HepG2 (cell line): ENCODE data around the gene KMT2D. TPM values are rescaled to one million over a fixed set of nuclear protein-coding genes. Genes with fewer than 3 reads are reported as not detected.
A peak's percentile ranks its signal among the peaks of the same experiment; 100 is the strongest.

Experiments
- ATAC-seq: fragments of 200-7000 bp; cut with Tn5 transposase; 3 replicates; pipeline ENCODE4 v1.9.1; 2020; ENCODE audit warnings: mild to moderate bottlenecking, moderate library complexity
- BruUV-seq: library from RNA; stranded (reverse); fragments of 400-500 nt; replicated peaks from 2 replicates; lab custom pipeline; 2021; lab: Mats Ljungman, UMichigan
- CTCF ChIA-PET: fragments of 300-600 bp; formaldehyde crosslinking; extraction: SDS; loops from one replicate; lab custom pipeline; 2021; ENCODE audit warnings: low total read pairs, inconsistent platforms, low intra/inter-chr PET ratio; lab: Yijun Ruan, JAX
- POLR2A ChIA-PET: fragments of 350-600 bp; sonication (Branson Sonifier 250); formaldehyde crosslinking; loops from one replicate; lab custom pipeline; 2020; ENCODE audit warnings: antibody characterized with exemption, inconsistent platforms; lab: Yijun Ruan, JAX
- DNase-seq: peaks from one replicate; pipeline ENCODE4 v3.0.0-alpha.2; 2015; ENCODE audit warnings: low spot score
- FAIRE-seq: peaks from 3 replicates; lab custom pipeline; 2011; peaks lifted over from hg19 to GRCh38; lab: Jason Lieb, UNC
- H2AFZ ChIP-seq: one replicate; pipeline ENCODE4 v1.6.1; 2011; ENCODE audit warnings: low read length, inconsistent platforms
- H3K27ac ChIP-seq: fragments of 300-600 bp; 3 replicates; pipeline ENCODE4 v1.8.0; 2011; ENCODE audit warnings: mixed run types, mild to moderate bottlenecking, mixed read lengths, low read length, inconsistent platforms; ENCODE audit not compliant: insufficient read depth; ENCODE audit errors: extremely low read length
- H3K27me3 ChIP-seq, 2 experiments: fragments of 200-600 bp in 1 of 2; 2 replicates in 1 of 2; 3 replicates in 1 of 2; pipeline versions ENCODE4 v1.6.0 to v1.8.0; 2011; ENCODE audit warnings: low read length in 2 of 2, mild to moderate bottlenecking in 2 of 2, moderate library complexity in 2 of 2, inconsistent platforms in 1 of 2; ENCODE audit not compliant: insufficient read depth in 2 of 2, control insufficient read depth in 1 of 2
- H3K36me3 ChIP-seq, 2 experiments: fragments of 200-600 bp in 1 of 2; replicated peaks in 1 of 2; 2 replicates in 1 of 2; 3 replicates in 1 of 2; pipeline versions ENCODE4 v1.5.1 to v1.8.0; 2011; ENCODE audit warnings: low read length in 2 of 2, inconsistent platforms in 1 of 2; ENCODE audit not compliant: insufficient read depth in 2 of 2, control insufficient read depth in 1 of 2
- H3K4me1 ChIP-seq: 2 replicates; pipeline ENCODE4 v1.5.1; 2012; ENCODE audit warnings: low read length, inconsistent platforms; ENCODE audit not compliant: insufficient read depth
- H3K4me2 ChIP-seq: 2 replicates; pipeline ENCODE4 v1.6.0; 2011; ENCODE audit warnings: low read depth, low read length, inconsistent platforms
- H3K4me3 ChIP-seq, 3 experiments: fragments of 200-600 bp in 1 of 3; sonication (generic), shearing (Covaris generic) in 1 of 3; replicated peaks in 1 of 3; 2 replicates each; pipeline ENCODE4 v1.5.1; 2011 to 2016; ENCODE audit warnings: low read length in 3 of 3, inconsistent platforms in 2 of 3, low read depth in 2 of 3, mild to moderate bottlenecking in 2 of 3, control low read depth in 1 of 3, mixed read lengths in 1 of 3; ENCODE audit not compliant: insufficient read depth in 1 of 3
- H3K79me2 ChIP-seq: one replicate; pipeline ENCODE4 v1.6.1; 2011; ENCODE audit warnings: low read length, inconsistent platforms; ENCODE audit not compliant: insufficient read depth
- H3K9ac ChIP-seq: 2 replicates; pipeline ENCODE4 v1.6.0; 2011; ENCODE audit warnings: mild to moderate bottlenecking, low read depth, low read length, inconsistent platforms; ENCODE audit not compliant: insufficient read depth
- H3K9me3 ChIP-seq: 2 replicates; pipeline ENCODE4 v1.5.1; 2012; ENCODE audit warnings: mild to moderate bottlenecking, low read length
- H4K20me1 ChIP-seq: 2 replicates; pipeline ENCODE4 v1.6.0; 2011; ENCODE audit warnings: inconsistent platforms, mild to moderate bottlenecking, low read length, moderate library complexity; ENCODE audit not compliant: insufficient read depth
- ATF1 ChIP-seq: IDR thresholded peaks from 2 replicates; pipeline ENCODE4 v1.6.1; 2016; ENCODE audit warnings: mild to moderate bottlenecking, control low read depth
- ATM ChIP-seq: fragments of 450-650 bp; IDR thresholded peaks from 2 replicates; pipeline ENCODE4 v1.7.1; 2017; ENCODE audit warnings: mild to moderate bottlenecking, borderline replicate concordance
- NR1H2 ChIP-seq: sonication (generic); formaldehyde crosslinking; IDR thresholded peaks from 2 replicates; pipeline ENCODE4 v1.8.1; 2022; ENCODE audit warnings: low read depth, missing genetic modification reagents, borderline replicate concordance
- ZBTB42 ChIP-seq: sonication (generic); formaldehyde crosslinking; IDR thresholded peaks from 2 replicates; pipeline ENCODE4 v1.5.0; 2020; ENCODE audit warnings: mild to moderate bottlenecking, missing genetic modification reagents
- ZNF878 ChIP-seq: sonication (generic); formaldehyde crosslinking; IDR thresholded peaks from 2 replicates; pipeline ENCODE4 v1.8.1; 2023; ENCODE audit warnings: mild to moderate bottlenecking, missing genetic modification reagents, moderate library complexity
- WGBS: methylation state at CpG from one replicate; pipeline ENCODE4 v1.1.6; 2017; ENCODE audit warnings: low lambda C conversion rate; 5-methylcytosine and 5-hydroxymethylcytosine counted together
- in situ Hi-C: cut with HindIII; loops from 2 replicates; pipeline ENCODE4 v1.10.0; 2017; ENCODE audit warnings: low pct_unique_long_range_greater_than_20kb; ENCODE audit not compliant: extremely low pct_ligation_motif_present
- intact Hi-C: fragments of 100-400 bp; cut with micrococcal nuclease; formaldehyde crosslinking; loops from one replicate; pipeline ENCODE4 v1.10.0; 2022; ENCODE audit not compliant: unreplicated experiment
- polyA plus RNA-seq, 8 experiments: library from polyadenylated mRNA; depleted of rRNA in 3 of 8; stranded (reverse) in 7 of 8; unstranded in 1 of 8; fragments of >200 nt; fragmentation: Illumina TruSeq in 4 of 8; extraction: Trizol in 4 of 8; gene quantifications; 2 replicates each; pipeline versions ENCODE4 v1.2.1 to v1.2.3, GENCODE V29; 2011 to 2016; ENCODE audit warnings: low read depth in 4 of 8, missing spikeins in 1 of 8, mixed read lengths in 1 of 8; ENCODE audit not compliant: insufficient read depth in 1 of 8
- total RNA-seq, 5 experiments: library from RNA; depleted of rRNA; stranded (reverse); fragments of >200 nt; fragmentation: Illumina TruSeq; extraction: Trizol; gene quantifications; 2 replicates each; pipeline ENCODE4 v1.2.3, GENCODE V29; 2016; ENCODE audit warnings: low read depth in 1 of 5
- TF ChIP-seq, protein P1 (sequence below): sonication (generic); formaldehyde crosslinking; IDR thresholded peaks from 2 replicates; pipeline ENCODE4 v1.9.0; 2021; ENCODE audit warnings: mild to moderate bottlenecking, missing genetic modification reagents
- TF ChIP-seq, protein P2 (sequence below): sonication (generic); formaldehyde crosslinking; IDR thresholded peaks from 2 replicates; pipeline ENCODE4 v1.4.0; 2020; ENCODE audit warnings: missing genetic modification reagents

KMT2D gene
- total and polyA plus RNA-seq, 2 of the 13 experiments (the other 11 are each of a cell fraction or from before 2014, with no cell fraction given) = 8.1 to 10.4 TPM

DNA sequence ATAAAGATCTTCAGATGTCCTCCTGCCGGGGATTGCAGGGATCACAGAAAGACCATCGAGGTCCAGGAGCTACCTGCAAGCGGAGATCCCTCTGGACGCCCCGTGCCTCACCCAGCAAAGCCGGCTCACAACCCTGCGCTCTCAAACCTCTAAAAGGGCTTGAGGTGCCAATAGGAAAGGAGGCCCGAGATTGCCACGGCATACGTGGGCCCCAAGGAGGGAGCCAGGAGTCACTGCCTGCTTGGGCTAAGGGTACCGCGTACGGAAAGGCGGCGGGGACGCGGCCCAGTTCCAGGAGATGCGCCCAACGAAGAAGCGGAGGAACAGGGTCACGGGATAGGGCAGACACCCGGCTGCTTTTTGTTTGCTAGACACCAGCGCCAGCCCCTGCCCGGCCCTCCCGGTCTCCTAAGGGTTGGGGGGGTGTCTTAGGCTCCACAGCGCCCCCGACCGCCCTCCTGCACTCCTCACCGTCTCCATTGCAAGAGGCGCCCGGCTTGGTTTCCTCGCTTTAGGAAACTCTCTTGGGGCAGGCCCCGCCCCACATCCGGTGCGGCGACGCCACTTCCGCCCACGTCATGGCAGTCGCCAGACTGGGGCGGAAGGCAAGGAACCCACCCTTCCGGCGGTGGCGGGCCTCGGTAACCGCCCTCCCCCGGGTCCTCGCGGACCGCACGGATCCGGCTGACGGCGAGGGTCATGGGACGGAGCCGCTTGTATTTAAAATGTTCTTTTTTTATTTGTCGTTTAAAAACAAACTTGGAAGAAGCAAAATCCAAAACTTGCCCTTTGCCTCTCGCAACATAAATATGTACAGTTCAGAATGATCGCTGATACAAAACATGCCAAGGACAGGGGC lies 42.1 kb downstream of the KMT2D start, which contains the start of gene PRKAG1 (continued):
- TF ChIP-seq ATF1 (CRISPR knock-in tag) = peak; percentile 90
- TF ChIP-seq, all 625 proteins: peak for 245

DNA sequence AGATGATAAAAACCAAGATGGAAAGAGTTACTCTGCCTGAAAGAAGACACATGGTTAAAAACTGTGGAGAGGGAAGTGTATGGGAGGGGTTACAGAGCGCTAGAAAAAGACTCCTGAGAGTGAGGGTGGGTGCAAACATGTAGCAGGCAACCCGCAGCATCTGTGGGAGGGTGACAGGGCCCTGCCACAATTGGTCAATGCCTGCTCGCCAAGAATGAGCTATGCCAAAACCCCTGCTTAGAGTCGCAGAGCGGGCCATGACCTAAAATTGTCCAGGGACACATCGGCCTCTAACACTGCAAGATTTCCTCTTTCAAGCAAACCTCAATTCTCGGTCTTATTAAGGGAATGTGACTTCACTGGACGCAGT lies 42.7 kb downstream of the KMT2D start:
- Histone ChIP-seq H3K27ac (peak overlapping the region; percentile 86), H3K4me1 (peaks cover 26% of the 10 kb centered on the region), H3K9me3 (no peaks in the 10 kb centered on the region), H3K36me3 (peaks cover 9 to 11% of the 10 kb centered on the region in 2 experiments; a peak in 4 of 5 replicates), H4K20me1 (no peaks in the 10 kb centered on the region), H3K4me2 (peak overlapping the region; percentile 90), H3K79me2 (peaks cover 6% of the 10 kb centered on the region), H3K4me3 (peak overlapping the region; percentile 74 to 93 (median 85)), H2AFZ (no peak overlapping the region), H3K27me3 (no peaks in the 10 kb centered on the region), H3K9ac (peak overlapping the region; percentile 86)
- DNase-seq = no peak
- BruUV-seq = no TSS peak
- CTCF ChIA-PET = interaction anchor here (3.4 kb wide), 1 partner anchor 21 kb away, joined by 15 read pairs; no protein-coding TSS in a partner anchor
- POLR2A ChIA-PET = interaction anchor here (0.8 to 1.6 kb wide), 10 partner anchors 14 to 152 kb away, joined by 3 to 9 read pairs (median 4); partner anchors contain the start of genes DDN, RHEBL1, RND1 and TUBA1B
- intact Hi-C loops (loop anchor here (1.0 to 5.0 kb wide), 2 partner anchors 22 to 114 kb away; partner anchors contain the start of gene TUBA1B), in situ Hi-C loops (no loop called here)
- peak; percentile 43 for FAIRE-seq
- WGBS = 5% methylated on average over 8 of the region's 8 CpGs
- TF ChIP-seq ZNF878 = 0 out of 2 replicates have a peak, but pooled peaks have one; percentile 10
- TF ChIP-seq, protein P1, sequence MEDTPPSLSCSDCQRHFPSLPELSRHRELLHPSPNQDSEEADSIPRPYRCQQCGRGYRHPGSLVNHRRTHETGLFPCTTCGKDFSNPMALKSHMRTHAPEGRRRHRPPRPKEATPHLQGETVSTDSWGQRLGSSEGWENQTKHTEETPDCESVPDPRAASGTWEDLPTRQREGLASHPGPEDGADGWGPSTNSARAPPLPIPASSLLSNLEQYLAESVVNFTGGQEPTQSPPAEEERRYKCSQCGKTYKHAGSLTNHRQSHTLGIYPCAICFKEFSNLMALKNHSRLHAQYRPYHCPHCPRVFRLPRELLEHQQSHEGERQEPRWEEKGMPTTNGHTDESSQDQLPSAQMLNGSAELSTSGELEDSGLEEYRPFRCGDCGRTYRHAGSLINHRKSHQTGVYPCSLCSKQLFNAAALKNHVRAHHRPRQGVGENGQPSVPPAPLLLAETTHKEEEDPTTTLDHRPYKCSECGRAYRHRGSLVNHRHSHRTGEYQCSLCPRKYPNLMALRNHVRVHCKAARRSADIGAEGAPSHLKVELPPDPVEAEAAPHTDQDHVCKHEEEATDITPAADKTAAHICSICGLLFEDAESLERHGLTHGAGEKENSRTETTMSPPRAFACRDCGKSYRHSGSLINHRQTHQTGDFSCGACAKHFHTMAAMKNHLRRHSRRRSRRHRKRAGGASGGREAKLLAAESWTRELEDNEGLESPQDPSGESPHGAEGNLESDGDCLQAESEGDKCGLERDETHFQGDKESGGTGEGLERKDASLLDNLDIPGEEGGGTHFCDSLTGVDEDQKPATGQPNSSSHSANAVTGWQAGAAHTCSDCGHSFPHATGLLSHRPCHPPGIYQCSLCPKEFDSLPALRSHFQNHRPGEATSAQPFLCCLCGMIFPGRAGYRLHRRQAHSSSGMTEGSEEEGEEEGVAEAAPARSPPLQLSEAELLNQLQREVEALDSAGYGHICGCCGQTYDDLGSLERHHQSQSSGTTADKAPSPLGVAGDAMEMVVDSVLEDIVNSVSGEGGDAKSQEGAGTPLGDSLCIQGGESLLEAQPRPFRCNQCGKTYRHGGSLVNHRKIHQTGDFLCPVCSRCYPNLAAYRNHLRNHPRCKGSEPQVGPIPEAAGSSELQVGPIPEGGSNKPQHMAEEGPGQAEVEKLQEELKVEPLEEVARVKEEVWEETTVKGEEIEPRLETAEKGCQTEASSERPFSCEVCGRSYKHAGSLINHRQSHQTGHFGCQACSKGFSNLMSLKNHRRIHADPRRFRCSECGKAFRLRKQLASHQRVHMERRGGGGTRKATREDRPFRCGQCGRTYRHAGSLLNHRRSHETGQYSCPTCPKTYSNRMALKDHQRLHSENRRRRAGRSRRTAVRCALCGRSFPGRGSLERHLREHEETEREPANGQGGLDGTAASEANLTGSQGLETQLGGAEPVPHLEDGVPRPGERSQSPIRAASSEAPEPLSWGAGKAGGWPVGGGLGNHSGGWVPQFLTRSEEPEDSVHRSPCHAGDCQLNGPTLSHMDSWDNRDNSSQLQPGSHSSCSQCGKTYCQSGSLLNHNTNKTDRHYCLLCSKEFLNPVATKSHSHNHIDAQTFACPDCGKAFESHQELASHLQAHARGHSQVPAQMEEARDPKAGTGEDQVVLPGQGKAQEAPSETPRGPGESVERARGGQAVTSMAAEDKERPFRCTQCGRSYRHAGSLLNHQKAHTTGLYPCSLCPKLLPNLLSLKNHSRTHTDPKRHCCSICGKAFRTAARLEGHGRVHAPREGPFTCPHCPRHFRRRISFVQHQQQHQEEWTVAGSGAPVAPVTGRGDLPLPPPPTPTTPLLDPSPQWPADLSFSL (CRISPR knock-in tag) = no peak
- TF ChIP-seq, protein P2, sequence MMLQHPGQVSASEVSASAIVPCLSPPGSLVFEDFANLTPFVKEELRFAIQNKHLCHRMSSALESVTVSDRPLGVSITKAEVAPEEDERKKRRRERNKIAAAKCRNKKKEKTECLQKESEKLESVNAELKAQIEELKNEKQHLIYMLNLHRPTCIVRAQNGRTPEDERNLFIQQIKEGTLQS (CRISPR knock-in tag) = 0 out of 2 replicates have a peak, but pooled peaks have one; percentile 14
- TF ChIP-seq ZBTB42 (CRISPR knock-in tag) = no peak
- TF ChIP-seq ATM = no peak
- TF ChIP-seq NR1H2 (CRISPR knock-in tag) = no peak
- ATAC-seq = peak; percentile 39
